ENCODE measurements around the gene ACOT8.
"Not testable (repeated sequence)": the region's sequence is repeated elsewhere in the genome, so short reads cannot be mapped to it uniquely, and the experiment has no call there.

Gene ACOT8

DNA sequence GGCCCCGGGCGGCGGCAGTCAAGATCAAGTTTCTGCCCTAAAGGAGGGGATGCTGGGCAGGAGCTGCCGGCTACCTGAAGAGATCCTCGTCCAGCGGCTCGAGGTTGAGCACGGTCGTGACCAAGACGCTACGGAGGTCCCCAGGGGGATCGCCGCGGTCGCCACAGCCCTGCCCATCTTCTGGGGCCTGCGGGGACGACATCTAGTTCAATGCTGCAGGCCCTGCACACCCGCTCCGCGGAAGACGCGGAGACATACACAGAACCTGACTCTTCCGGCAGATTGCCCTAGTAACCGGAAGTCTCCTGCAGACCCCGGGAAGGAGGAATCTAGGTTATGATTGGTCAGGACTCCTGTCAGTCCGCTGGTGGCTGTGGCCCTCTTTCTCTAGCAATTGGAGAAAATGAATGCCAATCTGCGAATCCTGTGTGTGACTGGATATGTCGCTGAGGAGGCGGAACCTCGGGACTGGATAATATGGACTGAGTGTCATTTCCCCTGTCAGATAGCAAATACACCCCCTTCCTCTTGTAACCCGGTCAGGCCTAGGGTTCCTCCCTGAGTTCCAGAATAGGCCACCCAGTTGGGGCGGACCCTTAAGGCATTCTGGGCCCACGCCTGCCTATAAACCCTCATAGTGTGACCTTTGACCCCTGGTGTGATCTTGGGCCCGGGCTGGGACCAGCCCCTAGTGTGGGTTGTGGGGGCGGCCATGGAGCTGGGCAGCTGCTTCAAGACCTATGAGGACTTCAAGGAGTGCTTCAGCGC, at the start of gene ACOT8, which contains the start of gene ZSWIM3:
Gene ACOT8 (minus strand): TSS at position 279 of the 768 bp plus-strand sequence. CDS start 77 bp downstream, at position 202.
Gene ZSWIM3 (plus strand): TSS at position 501 of the 768 bp plus-strand sequence. CDS start 212 bp downstream, at position 713.
- DNase-seq: peak; percentile 61 to 98 (median 92)

DNA sequence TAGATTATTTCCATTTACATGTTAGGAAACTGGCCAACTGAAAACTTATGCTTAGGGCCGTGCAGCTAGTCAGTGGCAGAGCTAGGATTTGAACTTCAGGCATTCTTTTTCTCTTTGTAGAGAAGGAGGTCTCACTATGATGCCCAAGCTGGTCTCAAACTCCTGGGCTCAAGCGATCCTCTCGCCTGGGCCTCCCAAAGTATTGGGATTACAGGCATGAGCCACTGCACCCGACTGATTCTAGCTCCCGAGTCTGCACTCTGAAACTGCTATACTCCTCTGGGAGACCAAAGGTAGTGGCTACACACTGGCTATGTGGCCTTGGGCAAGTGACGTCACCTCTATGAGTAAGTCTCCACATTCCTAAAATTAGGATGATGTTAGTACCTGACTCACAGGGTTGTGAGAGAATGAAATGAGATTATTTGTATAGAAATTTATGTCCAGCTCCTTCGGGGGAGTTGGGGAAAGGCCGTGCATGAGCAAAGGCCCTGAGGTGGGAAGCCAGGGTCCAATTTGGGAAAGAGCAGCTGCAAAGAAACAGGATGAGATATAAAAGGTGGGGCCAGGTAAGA, 48.4 kb upstream of the ACOT8 start:
- no peak for DNase-seq

DNA sequence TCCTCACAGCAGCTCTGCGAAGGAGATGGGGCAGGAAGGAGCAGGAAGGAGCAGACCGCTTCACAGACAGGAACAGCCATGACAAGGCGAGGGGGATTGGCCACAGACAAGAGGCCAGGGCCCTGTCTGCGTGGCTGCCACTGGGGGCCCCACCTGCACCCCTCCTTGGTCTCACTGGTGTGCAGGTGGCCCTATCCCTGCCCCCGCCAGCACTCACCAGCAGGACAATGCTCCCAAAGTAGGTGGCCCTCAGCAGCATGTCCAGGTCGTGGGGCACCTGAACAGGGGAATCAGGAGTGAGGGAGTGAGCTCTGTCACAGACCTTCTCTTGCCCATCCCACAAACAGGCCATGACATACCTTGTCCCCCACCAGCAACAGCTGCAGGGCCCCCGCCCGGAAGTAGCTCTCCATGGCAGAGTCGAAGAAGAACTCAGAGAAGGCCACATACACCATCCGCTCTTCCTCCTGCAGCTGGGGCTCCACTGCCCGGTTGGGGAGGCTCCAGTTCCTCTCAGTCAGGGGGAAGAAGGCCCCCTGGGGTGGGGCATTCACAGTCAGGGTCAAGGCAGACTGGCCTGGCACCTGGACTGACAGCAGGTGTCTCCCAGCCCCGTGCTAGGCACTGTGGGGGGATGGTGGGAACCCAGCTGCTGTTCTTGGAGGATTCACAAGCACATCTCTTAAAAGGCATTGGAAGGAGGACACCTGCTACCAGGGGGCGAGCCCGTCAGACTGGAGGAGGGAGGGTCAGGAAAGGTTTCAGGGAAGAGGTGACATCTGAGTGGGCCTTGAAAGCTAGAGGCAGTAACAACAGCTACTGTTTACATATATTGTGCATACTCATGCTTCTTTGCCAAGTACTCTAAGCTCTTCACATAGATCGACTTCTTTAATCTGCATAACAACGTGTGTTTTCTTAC, 47.7 kb upstream of the ACOT8 start:
- DNase-seq: no peak

DNA sequence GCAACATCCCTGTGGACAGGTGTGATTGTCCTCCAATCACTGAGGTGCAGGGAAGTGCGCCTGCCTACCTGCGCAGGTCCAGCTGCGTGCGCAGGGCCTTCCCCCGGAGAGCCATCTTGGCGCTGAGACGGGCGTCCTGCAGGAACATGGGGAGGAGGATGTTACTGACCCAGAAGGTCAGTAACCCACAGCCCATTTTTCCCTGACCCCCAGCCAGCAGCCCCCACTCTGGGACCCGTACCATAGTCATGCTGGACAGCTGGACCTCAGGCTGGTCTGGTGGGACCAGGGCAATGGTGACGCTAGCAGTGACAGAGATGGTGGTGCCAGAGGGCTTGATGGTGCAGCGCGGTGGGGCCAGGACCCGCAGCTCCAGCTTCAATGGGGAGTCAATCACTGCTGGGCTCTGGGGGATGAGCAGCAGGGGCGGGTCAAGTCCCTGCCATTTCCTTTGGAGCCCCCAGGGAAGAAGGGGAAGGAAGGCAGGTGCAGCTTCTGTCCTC, 45.1 kb upstream of the ACOT8 start:
- no peak for DNase-seq

DNA sequence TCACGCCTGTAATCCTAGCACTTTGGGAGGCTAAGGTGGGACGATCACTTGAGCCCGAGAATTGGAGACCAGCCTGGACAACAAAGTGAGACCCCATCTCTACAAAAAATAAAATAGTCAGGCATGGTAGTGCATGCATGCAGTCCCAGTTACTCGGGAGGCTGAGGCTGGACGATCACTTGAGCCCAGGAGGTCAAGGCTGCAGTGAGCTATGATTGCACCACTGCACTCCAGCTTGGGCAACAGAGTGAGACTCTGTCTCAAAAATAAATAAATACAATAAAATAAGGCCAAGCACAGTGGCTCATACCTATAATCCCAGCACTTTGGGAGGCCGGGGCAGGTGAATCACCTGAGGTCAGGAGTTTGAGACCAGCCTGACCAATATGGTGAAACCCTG, 44.1 kb upstream of the ACOT8 start:
- not testable (repeated sequence) for DNase-seq

DNA sequence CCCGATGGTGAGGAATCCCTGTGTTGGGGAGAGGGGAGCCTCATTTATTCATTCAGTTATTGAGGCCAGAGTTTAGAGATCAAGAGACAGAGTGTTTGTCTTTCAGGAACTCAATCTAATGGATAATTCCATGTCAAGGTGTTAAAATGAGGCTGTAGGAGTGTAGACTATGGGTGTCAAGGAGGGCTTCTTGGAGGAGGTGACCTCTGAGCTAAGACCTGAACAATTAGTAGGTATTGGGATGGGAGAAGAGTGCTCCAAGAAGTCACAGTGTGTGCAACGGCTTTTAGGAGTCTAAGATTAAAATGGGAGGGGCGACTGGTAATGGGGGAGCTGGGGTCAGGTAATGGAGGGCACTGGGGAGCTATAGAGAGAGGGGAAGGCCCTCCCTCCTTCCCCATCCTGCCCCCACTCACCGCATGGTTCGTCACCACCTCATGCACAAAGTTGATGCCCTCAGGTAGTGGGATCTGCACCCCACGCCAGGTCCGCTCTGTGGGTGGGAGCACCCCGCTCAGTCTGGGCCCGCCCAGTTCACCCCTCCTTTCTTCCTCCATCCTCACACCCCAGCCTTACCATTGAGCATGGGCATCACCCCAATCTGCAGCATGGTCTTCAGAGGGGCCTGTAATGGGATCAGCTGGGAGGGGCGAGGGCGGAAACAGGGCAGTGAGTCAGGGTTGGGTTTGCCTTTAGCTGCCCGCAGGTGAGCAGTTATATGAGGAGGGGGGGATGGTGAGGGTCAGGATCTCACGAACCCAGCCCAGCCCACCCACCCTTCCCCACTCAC, 42.0 kb upstream of the ACOT8 start:
- DNase-seq: no peak

DNA sequence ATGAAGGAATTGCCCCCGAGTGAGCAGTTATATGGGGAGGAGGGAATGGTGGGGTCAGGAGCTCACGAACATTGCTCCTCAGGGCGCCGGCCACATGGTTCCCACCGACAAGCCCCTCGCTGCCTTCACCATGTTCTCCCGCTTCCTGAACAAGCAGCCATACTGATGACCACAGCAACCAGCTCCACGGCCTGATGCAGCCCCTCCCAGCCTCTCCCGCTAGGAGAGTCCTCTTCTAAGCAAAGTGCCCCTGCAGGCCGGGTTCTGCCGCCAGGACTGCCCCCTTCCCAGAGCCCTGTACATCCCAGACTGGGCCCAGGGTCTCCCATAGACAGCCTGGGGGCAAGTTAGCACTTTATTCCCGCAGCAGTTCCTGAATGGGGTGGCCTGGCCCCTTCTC, 41.1 kb upstream of the ACOT8 start:
- no peak for DNase-seq

DNA sequence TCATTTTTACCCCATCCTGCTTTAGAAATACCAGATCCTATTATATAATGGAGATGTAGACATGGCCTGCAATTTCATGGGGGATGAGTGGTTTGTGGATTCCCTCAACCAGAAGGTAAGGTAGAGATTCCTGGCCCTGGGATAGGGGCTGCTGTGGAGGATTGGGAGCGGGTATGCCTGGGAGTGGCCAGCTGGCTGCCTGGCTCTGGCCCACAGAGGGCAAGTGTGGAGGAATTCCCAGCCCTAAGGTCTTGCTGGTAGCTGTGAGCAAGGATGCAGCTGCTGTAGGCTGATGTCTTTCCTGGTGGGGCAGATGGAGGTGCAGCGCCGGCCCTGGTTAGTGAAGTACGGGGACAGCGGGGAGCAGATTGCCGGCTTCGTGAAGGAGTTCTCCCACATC, 40.5 kb upstream of the ACOT8 start:
- no peak for DNase-seq

DNA sequence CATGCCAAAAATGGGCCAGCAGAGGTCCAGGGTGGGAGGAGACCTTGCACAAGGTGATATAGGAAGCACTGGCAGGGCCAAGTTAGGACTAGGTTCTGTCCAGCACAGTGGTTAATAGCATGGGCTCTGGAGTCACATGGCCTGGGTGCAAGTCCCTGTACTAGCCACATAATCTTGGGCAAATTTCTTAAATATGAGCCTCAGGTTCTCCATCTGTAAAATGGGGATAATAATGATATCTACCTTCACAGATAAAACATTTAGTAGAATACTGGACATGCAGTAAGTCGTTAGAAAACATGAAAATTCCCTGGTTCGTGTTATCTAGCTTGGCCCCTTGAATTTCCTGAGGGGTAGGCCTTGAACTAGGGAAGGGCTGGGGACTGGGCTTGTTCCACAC, 40.1 kb upstream of the ACOT8 start:
- no peak for DNase-seq

DNA sequence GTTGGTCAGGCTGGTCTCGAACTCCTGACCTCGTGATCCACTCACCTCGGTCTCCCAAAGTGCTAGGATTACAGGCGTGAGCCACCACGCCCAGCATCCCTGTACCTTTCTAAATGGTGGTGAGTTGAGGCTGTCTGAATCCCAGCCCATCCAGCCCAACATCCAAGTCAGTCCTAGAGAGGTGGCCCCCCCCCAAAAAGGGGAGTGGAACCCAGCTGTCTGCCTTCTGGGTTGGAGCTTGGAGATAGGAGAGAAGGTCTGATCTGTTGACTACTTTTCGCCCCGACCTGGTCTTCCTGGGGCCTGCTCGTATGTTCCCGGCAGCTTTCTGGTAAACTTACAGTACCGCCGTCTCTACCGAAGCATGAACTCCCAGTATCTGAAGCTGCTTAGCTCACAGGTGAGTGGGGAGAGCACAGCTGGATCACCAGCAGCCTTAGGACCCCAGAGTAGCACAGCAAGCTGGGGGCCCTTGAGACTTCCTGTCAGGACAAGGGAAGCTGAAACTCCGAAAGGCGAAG, 39.5 kb upstream of the ACOT8 start:
- DNase-seq: no peak

DNA sequence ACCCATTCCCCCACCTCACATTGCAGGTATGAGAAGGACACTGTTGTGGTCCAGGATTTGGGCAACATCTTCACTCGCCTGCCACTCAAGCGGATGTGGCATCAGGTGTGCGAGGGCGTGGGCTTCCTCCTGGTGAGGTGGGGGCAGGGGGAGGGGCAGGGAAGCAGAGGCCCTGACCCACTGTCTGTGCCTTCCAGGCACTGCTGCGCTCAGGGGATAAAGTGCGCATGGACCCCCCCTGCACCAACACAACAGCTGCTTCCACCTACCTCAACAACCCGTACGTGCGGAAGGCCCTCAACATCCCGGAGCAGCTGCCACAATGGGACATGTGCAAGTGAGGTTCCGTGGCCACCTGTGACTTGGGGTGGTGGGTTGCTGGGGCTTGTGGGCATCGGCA, 37.6 kb upstream of the ACOT8 start:
- DNase-seq: no peak

DNA sequence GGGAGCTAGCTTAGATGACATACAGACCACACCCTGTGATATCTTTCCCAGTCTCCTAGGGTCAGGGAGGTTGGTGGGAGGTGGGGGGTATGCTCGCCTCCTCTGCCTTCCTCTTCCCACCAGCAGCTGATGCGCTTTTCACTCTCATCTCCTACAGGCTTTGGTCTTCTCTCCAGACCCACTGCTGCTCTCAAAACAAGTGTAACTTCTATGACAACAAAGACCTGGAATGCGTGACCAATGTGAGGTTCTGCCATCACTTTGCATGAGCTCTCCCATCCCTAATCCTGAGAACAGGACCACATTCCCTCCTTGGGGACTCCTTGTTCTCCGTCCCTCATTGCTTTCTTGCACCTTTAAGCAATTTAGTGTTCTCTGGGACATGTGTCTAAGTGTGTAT, 36.6 kb upstream of the ACOT8 start:
- DNase-seq: no peak

DNA sequence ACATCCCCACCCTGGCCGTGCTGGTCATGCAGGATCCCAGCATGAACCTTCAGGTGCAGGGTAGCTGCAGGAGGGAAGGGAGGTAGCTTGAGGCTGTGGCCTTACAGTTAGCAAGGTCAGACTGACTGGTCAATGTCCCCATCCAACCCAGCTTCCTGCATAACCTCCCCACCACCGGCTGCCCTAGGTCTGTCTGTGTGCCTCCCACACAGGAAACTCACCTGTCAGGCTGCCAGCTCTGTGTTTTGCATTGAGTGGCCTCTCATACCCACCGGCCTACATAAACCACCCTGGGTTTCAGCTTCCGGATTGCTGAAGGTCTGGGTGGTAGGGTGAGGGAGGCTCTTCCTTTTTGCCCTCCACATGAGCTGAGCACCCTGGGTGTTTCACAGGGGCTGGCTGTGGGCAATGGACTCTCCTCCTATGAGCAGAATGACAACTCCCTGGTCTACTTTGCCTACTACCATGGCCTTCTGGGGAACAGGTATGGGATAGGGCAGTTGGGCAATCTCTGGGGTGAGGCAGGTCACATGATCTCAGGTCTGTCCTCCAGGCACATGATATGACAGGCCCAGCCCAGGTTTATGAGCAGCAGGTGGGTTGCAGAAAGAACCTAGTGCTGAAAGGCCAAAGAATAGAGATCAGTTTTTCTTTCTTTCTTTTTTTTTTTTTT, 35.8 kb upstream of the ACOT8 start:
- DNase-seq: no peak

DNA sequence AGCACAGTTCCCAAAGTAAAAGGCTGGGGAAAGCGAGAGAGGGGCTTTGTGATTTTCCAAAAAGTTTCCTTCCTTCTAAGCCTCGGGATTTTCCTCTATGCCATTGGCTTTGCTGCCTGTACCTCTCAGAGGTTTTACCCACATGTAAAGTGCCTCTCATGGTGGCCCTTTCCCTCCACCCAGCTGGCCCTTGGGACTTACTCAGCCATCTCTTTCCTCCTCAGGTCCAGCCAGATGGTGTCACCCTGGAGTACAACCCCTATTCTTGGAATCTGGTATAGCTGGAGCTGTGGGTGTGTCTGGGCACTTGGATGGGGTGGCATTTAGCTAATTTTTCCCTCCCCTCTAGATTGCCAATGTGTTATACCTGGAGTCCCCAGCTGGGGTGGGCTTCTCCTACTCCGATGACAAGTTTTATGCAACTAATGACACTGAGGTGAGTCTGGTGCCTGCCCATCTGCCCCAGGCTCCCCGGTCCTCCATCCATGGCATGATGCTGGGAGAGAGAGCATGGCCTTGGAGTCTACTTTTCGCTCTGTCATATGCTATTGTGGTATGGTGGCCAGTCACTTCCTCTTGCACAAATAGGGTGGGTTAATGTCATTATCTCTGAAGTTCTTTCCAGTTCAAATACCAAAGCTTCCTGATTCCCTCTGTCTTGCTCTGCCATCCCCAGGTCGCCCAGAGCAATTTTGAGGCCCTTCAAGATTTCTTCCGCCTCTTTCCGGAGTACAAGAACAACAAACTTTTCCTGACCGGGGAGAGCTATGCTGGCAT, 35.0 kb upstream of the ACOT8 start:
- peak in 1 of 56 donors; percentile 7 for DNase-seq

DNA sequence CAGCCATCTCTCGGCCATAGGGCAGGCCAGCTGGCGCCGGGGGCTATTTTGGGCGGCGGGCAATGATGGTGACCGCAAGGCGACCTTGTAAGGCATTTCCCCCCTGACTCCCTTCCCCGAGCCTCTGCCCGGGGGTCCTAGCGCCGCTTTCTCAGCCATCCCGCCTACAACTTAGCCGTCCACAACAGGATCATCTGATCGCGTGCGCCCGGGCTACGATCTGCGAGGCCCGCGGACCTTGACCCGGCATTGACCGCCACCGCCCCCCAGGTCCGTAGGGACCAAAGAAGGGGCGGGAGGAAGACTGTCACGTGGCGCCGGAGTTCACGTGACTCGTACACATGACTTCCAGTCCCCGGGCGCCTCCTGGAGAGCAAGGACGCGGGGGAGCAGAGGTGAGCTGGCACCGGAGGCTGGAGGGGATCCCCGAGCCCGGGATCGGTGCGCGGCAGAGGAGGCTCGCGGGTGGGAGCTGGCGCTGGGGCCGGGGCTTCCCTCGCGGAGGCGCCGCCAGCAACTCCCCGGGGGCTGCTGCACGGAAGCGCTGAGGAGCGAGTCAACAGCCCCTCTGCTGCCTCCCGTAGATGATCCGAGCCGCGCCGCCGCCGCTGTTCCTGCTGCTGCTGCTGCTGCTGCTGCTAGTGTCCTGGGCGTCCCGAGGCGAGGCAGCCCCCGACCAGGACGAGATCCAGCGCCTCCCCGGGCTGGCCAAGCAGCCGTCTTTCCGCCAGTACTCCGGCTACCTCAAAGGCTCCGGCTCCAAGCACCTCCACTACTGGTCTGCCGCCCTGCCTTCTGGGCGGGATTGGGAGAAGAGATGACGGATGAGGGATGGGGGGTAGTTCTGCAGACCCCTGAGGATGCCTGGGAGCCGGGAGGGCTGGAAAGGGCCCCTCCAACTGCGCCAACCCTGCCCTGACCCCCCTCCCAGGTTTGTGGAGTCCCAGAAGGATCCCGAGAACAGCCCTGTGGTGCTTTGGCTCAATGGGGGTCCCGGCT, 34.1 kb upstream of the ACOT8 start, which contains the start of the genes CTSA and NEURL2:
Gene CTSA (plus strand): TSS at position 351 of the 999 bp plus-strand sequence. CDS start 234 bp downstream, at position 585.
Gene NEURL2 (minus strand): TSS at position 224 of the 999 bp plus-strand sequence. CDS start 217 bp downstream, at position 7.
- DNase-seq: peak in 55 of 56 donors; percentile 56 to 96 (median 86)

DNA sequence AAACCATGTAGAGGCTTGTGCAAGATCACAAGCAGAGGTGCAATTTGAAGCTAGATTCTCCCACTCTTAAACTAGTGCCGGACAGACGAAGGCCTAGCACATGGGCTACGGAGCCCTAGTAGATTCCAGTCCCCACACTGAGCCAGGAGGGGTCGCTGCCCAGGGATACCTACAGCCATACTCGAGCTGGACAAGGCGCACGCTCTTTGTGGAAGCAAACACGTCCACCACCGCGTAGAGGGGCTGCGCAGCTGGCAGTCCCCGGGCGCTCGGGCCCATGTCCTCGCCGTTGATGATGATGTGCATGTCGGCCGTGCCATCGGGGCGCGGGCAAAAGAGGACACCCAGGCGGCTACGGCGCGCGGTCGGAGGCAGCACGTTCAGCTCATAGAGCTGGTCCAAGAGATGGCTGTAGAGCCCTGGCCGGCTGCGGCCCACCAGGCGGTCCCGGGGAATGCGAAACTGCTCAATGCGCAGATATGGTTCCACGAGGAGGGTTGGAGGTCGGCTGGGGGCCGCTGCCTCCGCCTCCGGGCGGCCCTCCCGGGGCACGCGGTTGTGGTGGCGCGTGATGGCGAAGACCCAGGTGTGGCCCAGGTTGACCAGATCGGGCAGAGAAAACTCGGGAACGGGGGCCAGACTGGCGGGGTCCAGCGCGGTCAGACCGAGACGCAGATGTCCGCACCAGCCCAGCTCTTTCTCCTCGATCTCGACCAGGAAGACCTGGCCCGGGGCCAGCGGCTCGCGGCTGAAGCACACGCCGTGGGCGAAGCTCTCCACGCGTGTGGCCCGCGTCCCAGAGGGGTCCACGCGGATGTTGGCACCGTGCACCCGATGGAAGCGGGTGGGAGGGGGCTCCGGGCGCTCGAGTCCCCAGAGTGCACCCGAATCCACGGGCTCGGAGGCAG, 33.1 kb upstream of the ACOT8 start:
- peak in 49 of 56 donors; percentile 12 to 72 (median 40) for DNase-seq

All from nucleus accumbens (tissue), 56 donors.